Keratinocyte (primary cell): ENCODE results near the gene MRTFB.

Source experiments
- CTCF ChIP-seq, 3 experiments: IDR thresholded peaks in 1 of 3; conservative IDR thresholded peaks in 1 of 3; optimal IDR thresholded peaks in 1 of 3; 2 replicates in 2 of 3; 3 replicates in 1 of 3; pipeline versions ENCODE3 to v1.5.1; 2011; ENCODE audit warnings: low read length in 3 of 3, mild to moderate bottlenecking in 3 of 3, moderate library complexity in 2 of 3, control low read depth in 1 of 3, inconsistent platforms in 1 of 3; ENCODE audit not compliant: insufficient read depth in 2 of 3; ENCODE audit errors: extremely low read depth in 1 of 3
- EZH2 ChIP-seq: IDR thresholded peaks from one replicate; pipeline ENCODE4 v1.6.1; 2012; ENCODE audit warnings: inconsistent platforms, mild to moderate bottlenecking, low read length, moderate library complexity

GRCh38 chr16:14139872-14140271, 68.8 kb downstream of the MRTFB start:
- TF ChIP-seq EZH2, result no peak
- TF ChIP-seq CTCF (optimal IDR thresholded peaks at IDR 0.05 in 1 of 3, IDR thresholded peaks at IDR 0.05 in 1 of 3, conservative IDR thresholded peaks at IDR 0.05 in 1 of 3; ENCODE audit: extremely low read depth in 1 of 3, insufficient read depth in 2 of 3, low read length in 3 of 3), result no peak
